Mesendoderm (in vitro differentiated cells): ENCODE data around the gene OR52I2.
A peak's percentile ranks its signal among the peaks of the same experiment; 100 is the strongest.

ENCODE experiments used
- DNase-seq: peaks from one replicate; pipeline ENCODE4 v3.0.0; 2013
- H2AK5ac ChIP-seq: 2 replicates; pipeline ENCODE4 v1.6.1; 2013; ENCODE audit warnings: low read length, inconsistent platforms
- H2BK120ac ChIP-seq: 2 replicates; pipeline ENCODE4 v1.6.1; 2013; ENCODE audit warnings: low read depth, mild to moderate bottlenecking, low read length, moderate library complexity, mixed read lengths
- H2BK15ac ChIP-seq: replicated peaks from 2 replicates; pipeline ENCODE4 v1.6.1; 2013; ENCODE audit warnings: low read depth, mild to moderate bottlenecking, moderate library complexity
- H2BK5ac ChIP-seq: 2 replicates; pipeline ENCODE4 v1.6.1; 2013; ENCODE audit warnings: low read length, inconsistent platforms
- H3K18ac ChIP-seq: 2 replicates; pipeline ENCODE4 v1.6.1; 2013; ENCODE audit warnings: mild to moderate bottlenecking, low read length, mixed read lengths
- H3K23ac ChIP-seq: one replicate; pipeline ENCODE4 v1.6.1; 2013; ENCODE audit warnings: low read length
- H3K27ac ChIP-seq: 2 replicates; pipeline ENCODE4 v1.5.1; 2013; ENCODE audit warnings: low read depth, mild to moderate bottlenecking, inconsistent platforms, low read length, moderate library complexity
- H3K27me3 ChIP-seq: 2 replicates; pipeline ENCODE4 v1.6.1; 2013; ENCODE audit warnings: low read length, control low read depth, mild to moderate bottlenecking, inconsistent platforms; ENCODE audit not compliant: insufficient read depth, poor library complexity
- H3K36me3 ChIP-seq: 2 replicates; pipeline ENCODE4 v1.6.1; 2013; ENCODE audit warnings: low read length, inconsistent platforms; ENCODE audit not compliant: control insufficient read depth, insufficient read depth
- H3K4ac ChIP-seq: one replicate; pipeline ENCODE4 v1.6.1; 2013; ENCODE audit warnings: low read depth, mild to moderate bottlenecking, low read length, moderate library complexity
- H3K4me1 ChIP-seq: 2 replicates; pipeline ENCODE4 v1.6.1; 2013; ENCODE audit warnings: low read depth, low read length, inconsistent platforms; ENCODE audit not compliant: control insufficient read depth
- H3K4me2 ChIP-seq: 2 replicates; pipeline ENCODE4 v1.6.1; 2013; ENCODE audit warnings: low read length
- H3K4me3 ChIP-seq: 2 replicates; pipeline ENCODE4 v1.5.1; 2013; ENCODE audit warnings: mild to moderate bottlenecking, low read length
- H3K56ac ChIP-seq: one replicate; pipeline ENCODE4 v1.6.1; 2013; ENCODE audit warnings: low read length
- H3K79me1 ChIP-seq: 2 replicates; pipeline ENCODE4 v1.6.1; 2013; ENCODE audit warnings: low read length, inconsistent platforms
- H3K79me2 ChIP-seq: 2 replicates; pipeline ENCODE4 v1.6.1; 2013; ENCODE audit warnings: mild to moderate bottlenecking, low read length; ENCODE audit not compliant: control insufficient read depth, insufficient read depth
- H3K9ac ChIP-seq: 2 replicates; pipeline ENCODE4 v1.6.1; 2013; ENCODE audit warnings: low read length, inconsistent platforms
- H4K5ac ChIP-seq: one replicate; pipeline ENCODE4 v1.6.1; 2013; ENCODE audit warnings: low read length
- H4K8ac ChIP-seq: one replicate; pipeline ENCODE4 v1.6.1; 2013; ENCODE audit warnings: low read depth, mild to moderate bottlenecking, control low read depth, low read length, moderate library complexity
- WGBS: extraction: QIAGEN DNeasy Blood & Tissue Kit; methylation state at CpG from one replicate; pipeline ENCODE4 v1.1.7; 2013; ENCODE audit warnings: low lambda C conversion rate, missing lambda C conversion rate; ENCODE audit not compliant: insufficient coverage; ENCODE audit errors: extremely low coverage; 5-methylcytosine and 5-hydroxymethylcytosine counted together

Gene OR52I2

GRCh38 chr11:4636136-4636535, 54.6 kb downstream of the OR52I2 start:
- Histone ChIP-seq H3K27ac (no peak overlapping the region), H2AK5ac (no peak overlapping the region), H3K36me3 (no peaks in the 10 kb centered on the region), H3K4me3 (no peak overlapping the region), H2BK120ac (no peak overlapping the region), H3K18ac (no peak overlapping the region), H3K79me2 (no peaks in the 10 kb centered on the region), H4K8ac (no peak overlapping the region), H3K4me1 (no peaks in the 10 kb centered on the region), H4K5ac (no peak overlapping the region), H3K4ac (no peak overlapping the region), H3K79me1 (no peaks in the 10 kb centered on the region), H2BK5ac (no peak overlapping the region), H3K4me2 (no peak overlapping the region), H2BK15ac (no peak overlapping the region), H3K56ac (no peak overlapping the region), H3K27me3 (no peaks in the 10 kb centered on the region), H3K9ac (no peak overlapping the region), H3K23ac (no peak overlapping the region)
- no peak for DNase-seq
- WGBS, result no CpG with 5 or more reads among the region's 2 CpGs

- Histone ChIP-seq H3K56ac (no peak within 1 kb of the TSS), H3K23ac (no peak within 1 kb of the TSS), H2BK5ac (no peak within 1 kb of the TSS), H3K27ac (no peak within 1 kb of the TSS), H4K5ac (no peak within 1 kb of the TSS), H2BK15ac (no peak within 1 kb of the TSS), H3K9ac (no peak within 1 kb of the TSS), H3K4me1 (no peaks in the 10 kb centered on the region), H3K79me1 (no peaks in the 10 kb centered on the region), H3K4me3 (no peak within 1 kb of the TSS), H3K4me2 (no peak within 1 kb of the TSS), H3K18ac (no peak within 1 kb of the TSS), H2AK5ac (no peak within 1 kb of the TSS), H3K27me3 (no peaks in the 10 kb centered on the region), H4K8ac (no peak within 1 kb of the TSS), H3K4ac (no peak within 1 kb of the TSS), H3K79me2 (no peaks in the 10 kb centered on the region), H2BK120ac (no peak within 1 kb of the TSS), H3K36me3 (no peaks in the 10 kb centered on the region)
- no CpG with 5 or more reads among the region's 21 CpGs for WGBS
- DNase-seq, result peak; percentile 84
These were observed 55.6 kb downstream of the OR52I2 start, which contains the start of gene OR51D1 for GRCh38 chr11:4636962-4637661. Gene OR51D1, plus strand, starts transcription at chr11:4637477. Its CDS starts 2,314 bp downstream, at chr11:4639791.

- Histone ChIP-seq H2BK5ac (no peak overlapping the region), H3K27me3 (no peaks in the 10 kb centered on the region), H4K8ac (no peak overlapping the region), H3K27ac (no peak overlapping the region), H3K4ac (no peak overlapping the region), H3K23ac (no peak overlapping the region), H4K5ac (no peak overlapping the region), H2AK5ac (no peak overlapping the region), H3K79me2 (no peaks in the 10 kb centered on the region), H3K4me3 (no peak overlapping the region), H2BK15ac (no peak overlapping the region), H3K9ac (no peak overlapping the region), H3K18ac (no peak overlapping the region), H3K36me3 (no peaks in the 10 kb centered on the region), H2BK120ac (no peak overlapping the region), H3K79me1 (no peaks in the 10 kb centered on the region), H3K56ac (no peak overlapping the region), H3K4me2 (no peak overlapping the region), H3K4me1 (no peaks in the 10 kb centered on the region)
- DNase-seq, result no peak
- WGBS, result no CpG with 5 or more reads among the region's 3 CpGs
These were observed 56.1 kb downstream of the OR52I2 start for GRCh38 chr11:4637662-4638047.

- no peaks in the 10 kb centered on the region for H3K27me3 ChIP-seq
- no peak overlapping the region for H3K4me2 ChIP-seq
- no peak overlapping the region for H2BK5ac ChIP-seq
- no peak overlapping the region for H3K56ac ChIP-seq
- H2AK5ac ChIP-seq, result no peak overlapping the region
- no peak overlapping the region for H3K18ac ChIP-seq
- H4K5ac ChIP-seq, result no peak overlapping the region
- H3K79me1 ChIP-seq, result no peaks in the 10 kb centered on the region
- no peak for DNase-seq
- WGBS, result no CpG with 5 or more reads among the region's 6 CpGs
- no peak overlapping the region for H3K4ac ChIP-seq
- no peaks in the 10 kb centered on the region for H3K79me2 ChIP-seq
- no peaks in the 10 kb centered on the region for H3K36me3 ChIP-seq
- no peaks in the 10 kb centered on the region for H3K4me1 ChIP-seq
- no peak overlapping the region for H3K4me3 ChIP-seq
- no peak overlapping the region for H3K23ac ChIP-seq
- H3K27ac ChIP-seq, result no peak overlapping the region
- H2BK15ac ChIP-seq, result no peak overlapping the region
- H2BK120ac ChIP-seq, result no peak overlapping the region
- no peak overlapping the region for H4K8ac ChIP-seq
- no peak overlapping the region for H3K9ac ChIP-seq
These were observed 58.4 kb downstream of the OR52I2 start for GRCh38 chr11:4639931-4640330.

GRCh38 chr11:4641501-4641900, 60.0 kb downstream of the OR52I2 start:
- Histone ChIP-seq H4K8ac (no peak overlapping the region), H3K4ac (no peak overlapping the region), H3K79me2 (no peaks in the 10 kb centered on the region), H2BK120ac (no peak overlapping the region), H3K79me1 (no peaks in the 10 kb centered on the region), H3K23ac (no peak overlapping the region), H3K27ac (no peak overlapping the region), H3K4me2 (no peak overlapping the region), H2BK5ac (no peak overlapping the region), H3K56ac (no peak overlapping the region), H2AK5ac (no peak overlapping the region), H3K4me3 (no peak overlapping the region), H3K4me1 (no peaks in the 10 kb centered on the region), H3K27me3 (no peaks in the 10 kb centered on the region), H3K18ac (no peak overlapping the region), H3K9ac (no peak overlapping the region), H4K5ac (no peak overlapping the region), H2BK15ac (no peak overlapping the region), H3K36me3 (no peaks in the 10 kb centered on the region)
- no peak for DNase-seq
- 100% methylated on average over 3 of the region's 7 CpGs for WGBS

- Histone ChIP-seq H3K27me3 (no peaks in the 10 kb centered on the region), H3K27ac (no peak overlapping the region), H2BK120ac (no peak overlapping the region), H3K18ac (no peak overlapping the region), H4K5ac (no peak overlapping the region), H3K79me2 (no peaks in the 10 kb centered on the region), H3K4ac (no peak overlapping the region), H2BK15ac (no peak overlapping the region), H3K4me3 (no peak overlapping the region), H3K4me2 (no peak overlapping the region), H3K4me1 (no peaks in the 10 kb centered on the region), H3K36me3 (no peaks in the 10 kb centered on the region), H3K9ac (no peak overlapping the region), H3K56ac (no peak overlapping the region), H2AK5ac (no peak overlapping the region), H4K8ac (no peak overlapping the region), H2BK5ac (no peak overlapping the region), H3K79me1 (no peaks in the 10 kb centered on the region), H3K23ac (no peak overlapping the region)
- no peak for DNase-seq
- WGBS, result no CpG with 5 or more reads among the region's 7 CpGs
These were observed 60.5 kb downstream of the OR52I2 start for GRCh38 chr11:4642043-4642442.
